Stimulated activated CD4-positive, alpha-beta T cell treated with anti-CD3 and anti-CD28 coated beads, Interleukin-15, amount 100 ng/mL, for 48 hours (primary cell): ENCODE measurements around the gene CCN2.
"Not testable (repeated sequence)": the region's sequence is repeated elsewhere in the genome, so short reads cannot be mapped to it uniquely, and the experiment has no call there.

Experiments used
- DNase-seq, 2 donors: peaks; one replicate each; pipeline ENCODE4 v3.0.0-alpha.2; 2020; ENCODE audit warnings: low read depth in 2 of 2

CCN2 gene

GRCh38 chr6:131937703-131938631, 13.2 kb downstream of the CCN2 start:
- DNase-seq: no peak

- no peak for DNase-seq
Measured at GRCh38 chr6:131937226-131937625, 13.9 kb downstream of the CCN2 start.

DNA sequence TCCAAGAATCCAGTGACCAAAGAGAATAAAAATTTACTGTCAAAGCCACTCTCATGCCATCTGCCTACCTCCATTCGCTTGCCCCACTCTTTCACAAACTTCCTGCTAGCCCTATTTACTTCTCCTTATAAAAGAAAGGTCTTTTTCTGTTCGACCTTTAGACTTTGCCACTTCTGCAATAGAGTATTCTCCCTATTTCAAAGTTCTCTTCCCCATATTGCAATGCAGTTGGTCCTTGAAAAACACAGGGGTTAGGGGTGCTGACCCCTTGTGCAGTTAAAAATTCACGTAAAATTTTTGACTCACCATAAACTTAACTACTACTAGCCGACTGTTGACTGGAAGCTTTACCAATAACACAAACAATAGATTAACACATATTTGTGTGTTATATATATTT, 15.0 kb downstream of the CCN2 start:
- no peak for DNase-seq

- DNase-seq: no peak
Measured at GRCh38 chr6:131931063-131931750, 20.0 kb downstream of the CCN2 start.

DNA sequence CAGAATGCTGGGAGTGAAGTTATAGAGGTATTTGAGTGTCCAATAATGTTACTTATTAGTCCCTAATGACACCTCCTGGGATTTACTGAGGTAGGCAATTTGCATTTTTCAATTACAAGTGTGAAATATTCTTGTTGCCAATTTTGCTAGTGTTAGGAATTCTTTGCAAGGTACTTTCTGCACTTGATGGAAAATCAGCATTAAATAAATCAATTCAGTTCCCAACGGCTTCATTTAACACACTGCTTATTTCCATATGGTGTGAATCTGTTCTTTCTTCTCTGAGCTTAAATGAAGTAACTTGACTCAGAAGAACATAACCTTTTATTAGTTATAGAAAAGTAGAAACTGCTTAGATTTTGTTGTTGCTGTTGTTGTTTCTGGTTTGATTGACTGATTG, 21.2 kb downstream of the CCN2 start:
- no peak for DNase-seq

DNA sequence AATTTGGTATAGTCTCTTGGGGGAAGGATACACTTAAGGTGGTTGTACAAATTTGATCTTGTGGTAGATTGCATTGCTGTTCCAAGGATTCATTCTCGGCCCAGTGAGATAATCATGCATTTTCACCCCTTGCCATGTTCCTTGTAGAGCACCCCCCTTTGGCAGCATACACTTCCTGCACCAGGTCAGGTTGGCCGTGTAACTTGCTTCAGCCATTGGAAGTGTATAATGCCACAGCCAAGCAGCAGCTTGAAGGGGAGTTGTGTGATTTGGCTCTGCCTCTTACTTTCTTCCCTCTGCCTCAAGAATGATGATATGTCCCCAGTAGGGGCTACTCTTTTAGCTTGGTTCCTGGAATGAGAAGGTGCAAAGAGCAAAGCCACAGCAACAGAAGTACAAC, 21.9 kb downstream of the CCN2 start:
- DNase-seq: no peak

- no peak for DNase-seq
Measured at GRCh38 chr6:131924881-131925474, 26.2 kb downstream of the CCN2 start.

- DNase-seq: peak; percentile 10 to 29
Measured at GRCh38 chr6:131923356-131923755, 27.8 kb downstream of the CCN2 start.

- DNase-seq: no peak
Measured at GRCh38 chr6:131920656-131921055, 30.5 kb downstream of the CCN2 start.

DNA sequence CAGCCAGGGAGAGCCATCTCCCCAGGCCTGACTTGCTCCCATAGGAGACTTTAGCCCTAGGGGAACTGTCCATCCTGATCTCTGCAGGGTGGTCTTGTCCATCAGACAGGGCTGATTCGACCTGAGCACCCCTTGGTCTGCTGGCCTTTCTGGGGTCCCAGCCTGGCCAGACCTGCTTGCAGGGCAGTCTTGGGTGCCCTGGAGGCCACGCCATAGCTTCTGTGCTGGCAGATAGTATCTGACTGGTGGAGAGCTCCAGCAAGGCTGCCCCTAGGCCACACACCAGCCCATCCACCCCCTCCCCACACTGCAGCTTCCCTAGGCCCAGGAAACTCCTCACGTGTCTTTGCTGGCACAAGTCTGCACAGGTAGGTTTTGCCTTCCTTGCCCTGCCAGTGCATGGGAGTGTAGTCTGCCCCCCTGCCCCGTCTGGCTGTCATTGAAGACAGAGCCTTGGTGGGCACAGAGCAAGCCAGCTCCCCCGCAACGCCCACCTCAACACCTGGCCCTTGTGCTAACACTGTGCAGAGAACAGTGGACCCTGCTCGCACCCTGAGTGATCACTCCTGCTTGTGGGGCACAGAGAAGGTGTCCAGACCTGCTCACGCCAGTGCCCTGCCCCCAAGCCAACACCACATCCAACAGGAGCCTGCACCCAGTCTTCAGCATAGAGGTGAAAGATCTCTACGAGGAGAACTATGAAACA, 32.4 kb downstream of the CCN2 start:
- no peak for DNase-seq

DNA sequence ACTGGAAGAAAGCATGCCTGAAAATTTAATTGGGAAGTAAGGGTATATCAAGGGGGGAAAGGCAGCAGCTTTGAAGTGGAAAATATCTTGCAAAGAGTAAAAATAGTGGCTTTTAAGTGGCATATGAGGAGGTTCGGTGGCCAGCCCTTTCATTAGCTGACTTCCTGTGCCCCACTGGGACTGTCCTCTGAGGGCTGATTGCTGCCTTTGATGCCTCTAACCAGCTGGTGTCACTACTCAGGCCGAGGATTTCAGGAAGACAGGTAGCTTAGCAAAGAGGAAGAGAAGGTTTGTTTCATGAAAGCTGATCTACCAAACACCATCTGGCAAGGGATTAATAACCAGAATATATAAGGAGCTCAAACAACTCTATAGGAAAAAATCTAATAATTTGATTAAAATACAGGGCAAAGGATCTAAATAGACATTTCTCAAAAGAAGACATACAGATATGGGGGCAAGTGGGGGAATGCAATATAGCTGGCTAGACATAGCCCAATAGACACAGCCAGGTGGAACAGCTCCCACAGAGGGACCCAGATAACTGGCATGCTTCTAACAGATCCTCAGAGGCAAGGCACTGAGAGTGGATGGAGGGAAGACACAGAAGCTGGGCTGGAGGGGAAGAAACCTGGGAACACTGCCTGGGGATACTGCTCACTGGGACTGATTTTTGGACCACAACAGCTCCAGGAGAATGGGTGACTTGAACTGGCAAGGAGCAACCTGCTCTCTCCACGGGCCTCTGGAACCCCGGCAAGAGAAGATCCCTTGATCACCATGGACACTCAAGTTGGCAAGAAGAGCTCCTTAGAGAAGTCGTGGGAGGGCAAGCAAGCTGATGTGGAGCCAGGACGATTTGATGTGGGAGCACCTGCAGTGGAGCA, 33.2 kb downstream of the CCN2 start:
- DNase-seq: no peak

DNA sequence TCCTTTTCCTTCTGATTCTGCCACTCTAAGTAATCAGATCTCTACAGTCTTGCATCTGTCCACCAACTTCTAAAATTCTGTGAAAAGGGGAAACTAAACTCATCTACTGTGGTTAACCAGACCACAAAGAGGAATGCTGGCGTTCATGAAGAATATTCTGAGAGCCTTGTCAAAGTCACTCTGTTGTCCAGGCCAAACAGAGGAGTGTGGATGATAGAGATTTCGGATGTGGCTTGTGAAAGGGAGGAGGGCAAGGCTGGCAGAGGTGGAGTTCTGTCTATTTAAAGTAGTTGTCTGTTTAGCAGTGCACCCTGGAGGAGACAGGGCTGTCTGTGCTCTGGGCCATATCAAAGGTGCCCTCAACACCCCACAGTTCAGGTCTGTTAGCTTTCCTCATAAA, 33.9 kb downstream of the CCN2 start:
- DNase-seq: no peak

- DNase-seq: no peak
Measured at GRCh38 chr6:131916847-131917246, 34.3 kb downstream of the CCN2 start.

GRCh38 chr6:131916091-131916796, 34.9 kb downstream of the CCN2 start:
- not testable (repeated sequence) for DNase-seq

DNA sequence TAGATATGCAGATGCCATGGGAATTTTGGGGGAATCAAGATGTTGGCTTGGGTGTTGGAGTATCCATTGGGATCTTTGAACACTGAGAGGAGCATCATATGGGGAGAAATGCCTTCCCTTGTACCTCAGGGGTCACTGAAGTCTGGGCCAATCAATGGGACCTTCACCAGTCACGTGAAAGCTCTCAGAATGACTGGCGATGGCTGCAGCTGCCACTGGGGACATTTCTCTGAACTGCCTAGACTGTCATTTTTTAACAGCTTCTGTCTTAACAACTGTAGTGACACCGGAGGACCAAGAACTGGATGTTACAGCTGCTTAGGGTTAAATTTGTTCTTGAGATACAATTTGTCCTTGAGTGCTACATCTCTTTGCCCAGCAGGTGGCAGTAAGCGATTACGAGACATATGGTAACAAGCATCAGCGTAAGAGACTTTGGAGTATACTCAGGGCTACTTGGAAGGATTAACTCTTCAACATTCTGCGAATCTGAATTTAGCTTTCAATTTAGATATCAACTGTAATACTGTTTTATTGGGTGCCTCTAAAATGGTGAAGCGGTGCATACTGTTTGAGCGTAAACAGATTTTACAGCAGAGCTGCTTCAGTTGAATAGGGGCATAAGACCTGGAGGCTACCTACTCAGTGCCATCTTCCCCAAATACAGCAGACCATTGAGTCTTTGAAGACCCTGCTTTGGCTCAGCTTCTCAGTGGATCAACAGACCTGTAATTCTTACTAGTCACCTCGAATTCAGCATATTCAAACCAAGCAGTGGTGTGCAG, 36.0 kb downstream of the CCN2 start:
- peak; percentile 1 to 45 for DNase-seq

- no peak for DNase-seq
Measured at GRCh38 chr6:131914234-131914633, 36.9 kb downstream of the CCN2 start.

- DNase-seq: no peak
Measured at GRCh38 chr6:131911951-131912350, 39.2 kb downstream of the CCN2 start.

GRCh38 chr6:131910956-131911355, 40.2 kb downstream of the CCN2 start:
- no peak for DNase-seq

- DNase-seq: no peak
Measured at GRCh38 chr6:131910219-131910589, 41.0 kb downstream of the CCN2 start.
